A549 (cell line): ENCODE data around the gene GINS2. TPM values are rescaled to one million over a fixed set of nuclear protein-coding genes. Genes with fewer than 3 reads are reported as not detected.

Source experiments
- ATAC-seq, 2 experiments: fragments of 200-7000 bp in 1 of 2; fragments of >200 bp in 1 of 2; cut with Nextera tagmentation in 1 of 2; cut with Tn5 transposase in 1 of 2; 3 replicates each; pipeline versions ENCODE4 v1.8.0 to v1.9.1; 2018 to 2020; ENCODE audit warnings: mild to moderate bottlenecking in 1 of 2, moderate library complexity in 1 of 2
- CTCF ChIA-PET: fragments of 300-600 bp; sonication (Branson Sonifier 250); formaldehyde crosslinking; extraction: SDS; loops from one replicate; lab custom pipeline; 2021; ENCODE audit warnings: antibody characterized with exemption, inconsistent platforms; lab: Yijun Ruan, JAX
- POLR2A ChIA-PET: fragments of 350-600 bp; formaldehyde crosslinking; extraction: SDS; loops from one replicate; lab custom pipeline; 2021; ENCODE audit warnings: antibody characterized with exemption, inconsistent platforms; lab: Yijun Ruan, JAX
- DNase-seq, 2 experiments: peaks; one replicate each; pipeline versions ENCODE4 v3.0.0 to v3.0.0-alpha.2; 2011 to 2016; ENCODE audit warnings: low read depth in 1 of 2, low spot score in 1 of 2
- FAIRE-seq: peaks from 2 replicates; lab custom pipeline; 2011; peaks lifted over from hg19 to GRCh38; lab: Jason Lieb, UNC
- H3K27ac ChIP-seq, 2 experiments: fragments of >200 bp; sonication (Bioruptor Twin); formaldehyde crosslinking; 3 replicates each; pipeline ENCODE4 v1.5.1; 2016 to 2017
- H3K4me1 ChIP-seq: fragments of >200 bp; sonication (Bioruptor Twin); formaldehyde crosslinking; 3 replicates; pipeline ENCODE4 v1.6.1; 2016
- H3K4me2 ChIP-seq: fragments of >200 bp; sonication (Bioruptor Twin); formaldehyde crosslinking; 3 replicates; pipeline ENCODE4 v1.6.1; 2016
- H3K4me3 ChIP-seq: fragments of >200 bp; sonication (Bioruptor Twin); formaldehyde crosslinking; 3 replicates; pipeline ENCODE4 v1.5.1; 2016
- H3K9me3 ChIP-seq: fragments of >200 bp; sonication (Bioruptor Twin); formaldehyde crosslinking; 3 replicates; pipeline ENCODE4 v1.6.1; 2016
- BHLHE40 ChIP-seq: IDR thresholded peaks from 2 replicates; pipeline ENCODE4 v1.6.1; 2012; ENCODE audit warnings: low read depth, low read length, inconsistent platforms
- CBX2 ChIP-seq: fragments of 200-600 bp; sonication (generic); IDR thresholded peaks from 2 replicates; pipeline ENCODE4 v1.6.1; 2016; ENCODE audit warnings: low read depth, mild to moderate bottlenecking, borderline replicate concordance
- CBX8 ChIP-seq: fragments of 200-600 bp; sonication (generic); IDR thresholded peaks from 2 replicates; pipeline ENCODE4 v1.6.1; 2016
- CHD2 ChIP-seq: fragments of 150-350 bp; IDR thresholded peaks from 2 replicates; pipeline ENCODE4 v1.6.1; 2014; ENCODE audit warnings: low read length; ENCODE audit not compliant: partially characterized antibody
- EHF ChIP-seq: fragments of 250-450 bp; sonication (Bioruptor Pico); IDR thresholded peaks from 2 replicates; pipeline ENCODE4 v1.5.0; 2020; ENCODE audit warnings: mild to moderate bottlenecking
- EP300 ChIP-seq, 2 experiments: fragments of >200 bp; sonication (Bioruptor Twin); formaldehyde crosslinking; IDR thresholded peaks; 2 replicates in 1 of 2; 3 replicates in 1 of 2; pipeline ENCODE4 v1.6.1; 2016 to 2017
- ESRRA ChIP-seq: fragments of 150-350 bp; IDR thresholded peaks from 2 replicates; pipeline ENCODE4 v1.6.1; 2014; ENCODE audit warnings: mild to moderate bottlenecking, low read length, borderline replicate concordance
- FOSL2 ChIP-seq, 2 experiments: fragments of 450-650 bp in 1 of 2; fragments of >200 bp in 1 of 2; sonication (Bioruptor Twin) in 1 of 2; formaldehyde crosslinking; IDR thresholded peaks; 2 replicates each; pipeline versions ENCODE4 v1.5.0 to v1.6.1; 2016 to 2020; ENCODE audit warnings: mild to moderate bottlenecking in 1 of 2, moderate library complexity in 1 of 2
- GATA3 ChIP-seq: IDR thresholded peaks from 2 replicates; pipeline ENCODE4 v1.6.1; 2012; ENCODE audit warnings: borderline replicate concordance
- HDAC2 ChIP-seq: fragments of 200-600 bp; sonication (generic); IDR thresholded peaks from 2 replicates; pipeline ENCODE4 v1.6.1; 2016
- HMGXB4 ChIP-seq: fragments of 250-450 bp; sonication (Bioruptor Pico); IDR thresholded peaks from 2 replicates; pipeline ENCODE4 v1.5.0; 2021; ENCODE audit warnings: mild to moderate bottlenecking, moderate library complexity, borderline replicate concordance
- HOXA7 ChIP-seq: fragments of 250-450 bp; sonication (Bioruptor Pico); IDR thresholded peaks from 2 replicates; pipeline ENCODE4 v1.5.0; 2020; ENCODE audit warnings: mild to moderate bottlenecking, moderate library complexity
- JUN ChIP-seq, 2 experiments: fragments of >200 bp; sonication (Bioruptor Twin); formaldehyde crosslinking; IDR thresholded peaks; 2 replicates in 1 of 2; 3 replicates in 1 of 2; pipeline ENCODE4 v1.6.1; 2016 to 2017
- MAZ ChIP-seq: fragments of 150-350 bp; IDR thresholded peaks from 2 replicates; pipeline ENCODE4 v1.6.1; 2014; ENCODE audit warnings: antibody characterized with exemption, low read depth, low read length, borderline replicate concordance
- RARB ChIP-seq: fragments of 250-450 bp; sonication (Bioruptor Pico); IDR thresholded peaks from 2 replicates; pipeline ENCODE4 v1.8.0; 2021; ENCODE audit warnings: mild to moderate bottlenecking, moderate library complexity
- RFX5 ChIP-seq: fragments of 450-650 bp; IDR thresholded peaks from 2 replicates; pipeline ENCODE4 v1.7.1; 2014; ENCODE audit warnings: antibody characterized with exemption, mild to moderate bottlenecking, moderate library complexity
- SMC3 ChIP-seq: fragments of >200 bp; sonication (Bioruptor Twin); formaldehyde crosslinking; IDR thresholded peaks from 3 replicates; pipeline ENCODE4 v1.6.1; 2018; ENCODE audit warnings: inconsistent platforms
- TP53 ChIP-seq: fragments of 250-450 bp; sonication (Bioruptor Pico); IDR thresholded peaks from 2 replicates; pipeline ENCODE4 v1.5.0; 2021; ENCODE audit warnings: mild to moderate bottlenecking, moderate library complexity
- ZNF302 ChIP-seq: fragments of 250-450 bp; sonication (Bioruptor Pico); IDR thresholded peaks from 2 replicates; pipeline ENCODE4 v1.9.0; 2021; ENCODE audit warnings: inconsistent platforms, mild to moderate bottlenecking, moderate library complexity
- WGBS: methylation state at CpG from one replicate; pipeline ENCODE4 v1.1.6; 2017; ENCODE audit errors: missing lambda C conversion rate; 5-methylcytosine and 5-hydroxymethylcytosine counted together
- polyA plus RNA-seq, 4 experiments: library from polyadenylated mRNA; depleted of rRNA in 3 of 4; stranded (reverse); fragments of >200 nt; fragmentation: RNase III in 1 of 4; extraction: RNeasy Plus Mini Kit Qiagen cat#74134 plus additional on column Dnase treatment in 1 of 4; gene quantifications; 2 replicates in 3 of 4; 3 replicates in 1 of 4; pipeline ENCODE4 v1.2.3, GENCODE V29; 2011 to 2017
- TF ChIP-seq, protein P1 (sequence below): IDR thresholded peaks from 2 replicates; pipeline ENCODE4 v1.6.1; 2012; ENCODE audit warnings: low read depth, borderline replicate concordance

GINS2 gene
- polyA plus RNA-seq, 2 of the 4 experiments (the other 2 are of a cell fraction), result 25.4 to 28.7 TPM

DNA sequence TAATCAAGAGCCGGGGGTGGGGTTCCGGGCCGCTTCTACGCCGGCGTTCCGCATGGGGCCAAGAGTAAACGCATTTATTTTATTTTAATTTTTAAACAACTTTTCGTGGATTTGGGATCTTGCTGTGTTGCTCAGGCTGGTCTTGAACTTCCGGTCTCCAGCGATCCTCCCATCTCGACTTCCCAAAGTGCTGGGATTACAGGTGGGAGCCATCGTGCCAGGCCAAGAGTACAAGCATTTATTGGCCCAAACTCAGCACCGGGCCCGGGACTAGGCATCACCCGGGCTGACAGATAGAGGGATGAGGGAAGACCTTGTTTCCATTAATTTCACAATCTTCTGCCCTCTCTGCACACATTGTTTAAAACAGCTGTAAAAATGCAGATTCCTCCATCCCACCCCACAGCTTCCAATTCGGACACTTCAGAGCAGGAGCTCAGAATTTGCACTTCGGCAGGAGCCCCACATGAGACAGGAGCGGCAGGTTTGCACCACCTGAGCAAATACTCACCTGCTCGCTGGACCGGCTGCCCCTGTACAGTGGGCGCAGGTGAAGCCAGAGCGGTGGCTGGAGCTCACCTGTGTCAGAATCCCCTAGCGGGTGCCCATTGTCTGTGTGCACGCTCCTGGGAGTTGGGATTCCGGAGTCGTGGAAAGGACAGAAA, 663 bp upstream of the GINS2 start:
- ATAC-seq (peak; percentile 3 to 33; a peak in 1 of 6 replicates), FAIRE-seq (no peak), DNase-seq (peak in 1 of 2 experiments; percentile 33)
- Histone ChIP-seq H3K9me3 (no peaks in the 10 kb centered on the region), H3K4me3 (peak overlapping the region; percentile 81), H3K27ac (peak overlapping the region in 1 of 2 experiments; percentile 30; a peak in 2 of 6 replicates), H3K4me2 (peak overlapping the region; percentile 93), H3K4me1 (peaks cover 9% of the 10 kb centered on the region; the same call in 1 of the 3 replicates)
- POLR2A ChIA-PET, result no interaction called here
- 38% methylated on average over 27 of the region's 27 CpGs for WGBS
- CTCF ChIA-PET, result interaction anchor here (0.6 to 3.3 kb wide), 6 partner anchors 10 to 551 kb away, joined by 3 to 13 read pairs (median 6); no protein-coding TSS in a partner anchor
- no peak for TF ChIP-seq EP300 (IDR thresholded peaks at IDR 0.05)
- TF ChIP-seq JUN (IDR thresholded peaks at IDR 0.05), result no peak

DNA sequence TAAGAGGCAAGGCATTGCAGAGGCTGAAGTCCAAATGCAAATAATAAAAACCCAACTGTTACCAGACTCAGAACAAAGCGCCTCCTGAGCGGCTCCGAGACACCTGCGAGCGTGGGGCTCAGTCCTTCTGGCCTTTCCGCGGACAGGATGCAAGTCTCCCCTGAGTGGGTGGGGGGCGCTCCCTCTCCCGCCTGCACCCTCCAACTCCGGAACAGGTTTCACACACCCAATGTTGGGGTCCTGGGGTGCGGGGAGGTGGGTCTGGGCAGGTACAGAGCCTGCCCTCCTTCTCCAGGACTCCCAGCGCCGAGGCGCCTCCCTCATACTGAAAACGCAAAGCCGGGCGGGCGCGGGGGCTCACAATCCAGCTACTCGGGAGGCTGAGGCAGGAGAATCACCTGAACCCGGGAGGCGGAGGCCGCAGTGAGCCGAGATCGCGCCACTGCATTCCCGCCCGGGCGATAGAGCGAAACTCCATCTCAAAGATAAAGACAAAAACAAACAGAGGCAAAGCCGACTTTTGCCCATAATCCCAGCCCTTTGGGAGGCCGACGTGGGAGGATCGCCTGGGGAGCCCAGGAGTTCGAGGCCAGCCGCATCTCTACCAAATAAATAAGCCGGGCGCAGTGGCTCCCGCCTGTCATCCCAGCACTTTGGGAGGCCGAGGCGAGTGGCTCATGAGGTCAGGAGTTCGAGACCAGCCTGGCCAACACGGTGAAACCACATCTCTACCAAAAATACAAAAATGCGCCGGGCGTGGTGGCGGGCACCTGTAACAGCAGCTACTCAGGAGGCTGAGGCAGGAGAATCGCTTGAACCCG, 893 bp downstream of the GINS2 start:
- DNase-seq, result no peak
- H3K4me1 ChIP-seq, result peaks cover 9% of the 10 kb centered on the region; the same call in 1 of the 3 replicates
- H3K4me2 ChIP-seq, result peak overlapping the region; percentile 93
- peak overlapping the region; percentile 63 to 84 for H3K27ac ChIP-seq
- ChIA-PET CTCF (interaction anchor here (0.8 to 3.5 kb wide), 4 partner anchors 12 to 72 kb away, joined by 3 to 16 read pairs (median 12); no protein-coding TSS in a partner anchor), POLR2A (no interaction called here)
- TF ChIP-seq SMC3 (no peak), GATA3 (no peak), HOXA7 (no peak), CHD2 (no peak), HMGXB4 (CRISPR knock-in tag) (no peak)
- TF ChIP-seq, protein P1, sequence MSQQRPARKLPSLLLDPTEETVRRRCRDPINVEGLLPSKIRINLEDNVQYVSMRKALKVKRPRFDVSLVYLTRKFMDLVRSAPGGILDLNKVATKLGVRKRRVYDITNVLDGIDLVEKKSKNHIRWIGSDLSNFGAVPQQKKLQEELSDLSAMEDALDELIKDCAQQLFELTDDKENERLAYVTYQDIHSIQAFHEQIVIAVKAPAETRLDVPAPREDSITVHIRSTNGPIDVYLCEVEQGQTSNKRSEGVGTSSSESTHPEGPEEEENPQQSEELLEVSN, result no peak
- no peaks in the 10 kb centered on the region for H3K9me3 ChIP-seq
- FAIRE-seq, result no peak
- H3K4me3 ChIP-seq, result peak overlapping the region; percentile 81
- peak in 1 of 2 experiments; percentile 2; a peak in 1 of 6 replicates for ATAC-seq
- 78% methylated on average over 45 of the region's 49 CpGs for WGBS

DNA sequence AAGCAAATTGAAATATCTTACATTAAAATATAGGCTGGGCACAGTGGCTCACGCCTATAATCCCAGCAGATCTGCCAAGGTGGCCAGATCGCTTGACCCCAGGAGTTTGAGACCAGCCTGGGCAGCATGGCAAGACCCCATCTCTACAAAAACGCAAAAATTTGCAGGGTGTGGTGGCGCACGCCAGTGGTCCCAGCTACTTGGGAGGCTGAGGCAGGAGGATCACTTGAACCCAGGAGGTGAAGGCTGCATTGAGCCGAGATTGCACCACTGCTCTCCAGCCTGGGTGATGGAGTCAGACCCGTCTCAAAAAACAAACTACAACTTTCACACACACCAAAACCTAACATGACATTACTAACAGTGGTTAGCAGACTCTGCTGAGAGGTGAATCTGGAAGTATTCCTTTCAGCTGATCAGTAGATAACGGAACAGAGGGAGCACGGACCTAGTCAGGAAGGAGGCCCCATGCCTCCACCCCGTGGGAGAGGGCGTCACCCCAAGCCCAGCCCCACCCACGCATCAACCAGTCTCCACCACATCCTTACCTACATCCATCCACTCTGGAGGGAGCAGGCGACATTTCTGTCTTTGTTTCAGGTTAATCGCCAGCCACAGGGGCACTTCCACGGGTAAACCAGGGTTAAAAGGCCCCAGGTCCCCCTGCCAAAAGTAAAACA, 1.7 kb downstream of the GINS2 start:
- no peaks in the 10 kb centered on the region for H3K9me3 ChIP-seq
- POLR2A ChIA-PET, result no interaction called here
- no peak for DNase-seq
- TF ChIP-seq ESRRA (no peak), CBX8 (no peak), HMGXB4 (CRISPR knock-in tag) (no peak), BHLHE40 (no peak), RFX5 (no peak), HOXA7 (no peak), CBX2 (no peak), FOSL2 (IDR thresholded peaks at IDR 0.05) (no peak), FOSL2 (CRISPR knock-in tag; IDR thresholded peaks at IDR 0.05) (no peak), ZNF302 (CRISPR knock-in tag) (no peak), TP53 (CRISPR knock-in tag) (no peak), MAZ (no peak), RARB (no peak), HDAC2 (no peak), EHF (no peak)
- TF ChIP-seq, protein P1, result no peak
- peaks cover 9% of the 10 kb centered on the region; the same call in 1 of the 3 replicates for H3K4me1 ChIP-seq
- CTCF ChIA-PET, result interaction anchor here (0.8 to 3.5 kb wide), 4 partner anchors 11 to 411 kb away, joined by 3 to 16 read pairs (median 4); no protein-coding TSS in a partner anchor
- ATAC-seq, result no peak
- peak overlapping the region; percentile 93; the same call in 2 of the 3 replicates for H3K4me2 ChIP-seq
- H3K4me3 ChIP-seq, result no peak overlapping the region
- WGBS, result 88% methylated on average over 15 of the region's 15 CpGs
- H3K27ac ChIP-seq, result no peak overlapping the region
- FAIRE-seq, result no peak
